Astrocyte of the cerebellum (primary cell): ENCODE results near the gene TPO.

Experiments used
- DNase-seq: peaks from one replicate; pipeline ENCODE4 v3.0.0-alpha.2; 2011; ENCODE audit warnings: low read depth
- H3K4me3 ChIP-seq: 2 replicates; pipeline ENCODE4 v1.5.1; 2011; ENCODE audit warnings: mild to moderate bottlenecking, low read depth, low read length, moderate library complexity
- CTCF ChIP-seq: IDR thresholded peaks from 2 replicates; pipeline ENCODE4 v1.5.1; 2012; ENCODE audit warnings: low read length, low read depth, moderate library complexity, mild to moderate bottlenecking; ENCODE audit errors: missing control alignments
- in situ Hi-C: cut with HindIII; loops from 2 replicates; pipeline ENCODE4 v1.10.0; 2017; ENCODE audit warnings: low sequenced_read_pairs

The TPO gene

GRCh38 chr2:1427086-1427485 is 13.8 kb downstream of the TPO start:
- no peak overlapping the region for H3K4me3 ChIP-seq
- in situ Hi-C loops, result no loop called here

GRCh38 chr2:1429895-1430294 is 16.6 kb downstream of the TPO start:
- no peak overlapping the region for H3K4me3 ChIP-seq
- in situ Hi-C loops, result no loop called here
- DNase-seq, result no peak
- no peak for TF ChIP-seq CTCF

More at GRCh38 chr2:1427086-1427485, 13.8 kb downstream of the TPO start:
- DNase-seq, result no peak
- no peak for TF ChIP-seq CTCF

- no peak for DNase-seq
- no peak for TF ChIP-seq CTCF
- in situ Hi-C loops, result no loop called here
- H3K4me3 ChIP-seq, result no peak overlapping the region
These were observed 17.2 kb downstream of the TPO start for GRCh38 chr2:1430491-1430890.

GRCh38 chr2:1431886-1432400 is 18.7 kb downstream of the TPO start:
- no peak for DNase-seq
- in situ Hi-C loops, result no loop called here
- H3K4me3 ChIP-seq, result no peak overlapping the region
- no peak for TF ChIP-seq CTCF

- TF ChIP-seq CTCF, result no peak
- in situ Hi-C loops, result no loop called here
- DNase-seq, result no peak
- no peak overlapping the region for H3K4me3 ChIP-seq
These were observed 19.5 kb downstream of the TPO start for GRCh38 chr2:1432726-1433125.

- DNase-seq, result no peak
- in situ Hi-C loops, result no loop called here
- TF ChIP-seq CTCF, result no peak
These were observed 23.1 kb downstream of the TPO start for GRCh38 chr2:1436369-1436768.

GRCh38 chr2:1437101-1437500 is 23.8 kb downstream of the TPO start:
- in situ Hi-C loops, result no loop called here
- no peak for TF ChIP-seq CTCF
- DNase-seq, result no peak
- H3K4me3 ChIP-seq, result no peak overlapping the region

More at GRCh38 chr2:1436369-1436768, 23.1 kb downstream of the TPO start:
- H3K4me3 ChIP-seq, result no peak overlapping the region
